ENCODE data around the gene FEZ2. TPM values are rescaled to one million over a fixed set of nuclear protein-coding genes. Genes with fewer than 3 reads are reported as not detected.

FEZ2 gene
- polyA plus RNA-seq, 1 donor (not counting 4 experiments of a cell fraction or from before 2014, with no cell fraction given): 56.2 TPM

DNA sequence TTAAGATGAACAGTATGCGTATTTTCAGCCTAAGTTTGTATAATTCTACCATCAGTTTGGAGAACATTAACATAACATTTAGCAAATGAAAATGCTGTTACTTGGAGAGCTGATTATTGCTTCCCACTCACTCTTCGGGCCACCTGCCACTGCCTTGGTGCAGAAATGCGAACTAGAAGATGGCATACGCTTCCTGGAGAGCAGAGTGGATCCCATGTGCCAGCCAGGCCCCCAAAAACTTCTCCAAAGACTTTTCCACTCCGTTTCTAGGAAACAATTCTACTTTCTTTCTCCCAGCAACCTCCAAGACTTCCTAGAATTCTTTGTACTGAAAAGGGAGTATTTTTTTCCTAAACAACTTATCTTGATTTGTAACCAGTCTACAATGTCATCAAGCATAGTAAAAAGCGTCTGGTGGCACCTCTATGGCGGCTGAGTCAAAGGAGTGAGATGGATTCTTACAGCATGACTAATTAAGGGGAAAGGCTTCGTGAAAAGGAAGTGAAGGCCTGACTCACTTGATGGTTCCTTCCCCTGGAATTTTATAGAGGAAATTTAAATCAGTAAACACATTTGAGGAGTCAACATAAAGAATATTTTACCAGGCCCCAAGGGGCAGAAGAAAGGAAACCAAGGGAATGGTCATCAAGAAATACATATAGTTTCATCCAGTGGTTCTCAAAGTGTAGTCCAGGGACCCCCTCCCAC, 36.6 kb downstream of the FEZ2 start:
- dilution Hi-C loops (cut with MboI; ENCODE audit: extremely low pct_ligation_motif_present, low sequenced_read_pairs): no loop called here
- peaks cover 4% of the 10 kb centered on the region for H3K9me1 ChIP-seq (ENCODE audit: control insufficient read depth, extremely low read depth, insufficient read depth, low read length)
- FAIRE-seq: peak; percentile 77
- peak overlapping the region; percentile 88 for H3K4me2 ChIP-seq (ENCODE audit: control insufficient read depth, extremely low read depth, insufficient read depth, low read depth, low read length)
- peak overlapping the region in 2 of 3 experiments; percentile 15 to 47 for H3K4me3 ChIP-seq (ENCODE audit: control insufficient read depth in 2 of 3, extremely low read depth in 1 of 3, insufficient read depth in 2 of 3, low read depth in 1 of 3, low read length in 3 of 3)
- no peaks in the 10 kb centered on the region for H4K20me1 ChIP-seq (ENCODE audit: control insufficient read depth, extremely low read depth, insufficient read depth, low read length)
- peak overlapping the region; percentile 81 for H3K27ac ChIP-seq (ENCODE audit: control insufficient read depth, insufficient read depth, low read length)
- peaks cover 19% of the 10 kb centered on the region for H3K79me2 ChIP-seq (ENCODE audit: control insufficient read depth, insufficient read depth, low read length)
- no peaks in the 10 kb centered on the region for H3K9me3 ChIP-seq (ENCODE audit: control insufficient read depth, low read depth, low read length)
- TF ChIP-seq EZH2 (IDR thresholded peaks at IDR 0.05; ENCODE audit: low read length): no peak
- no peak for TF ChIP-seq CTCF (optimal IDR thresholded peaks at IDR 0.05 in 1 of 3, IDR thresholded peaks at IDR 0.05 in 1 of 3, conservative IDR thresholded peaks at IDR 0.05 in 1 of 3; ENCODE audit: extremely low read depth in 1 of 3, insufficient read depth in 2 of 3, low read length in 3 of 3)
- no peak overlapping the region for H2AFZ ChIP-seq (ENCODE audit: control insufficient read depth, low read length)
- peak; percentile 73 for DNase-seq (ENCODE audit: low read depth, low spot score)
- peaks cover 39% of the 10 kb centered on the region for H3K4me1 ChIP-seq (ENCODE audit: control insufficient read depth, extremely low read depth, insufficient read depth, low read length)
- H3K36me3 ChIP-seq (ENCODE audit: control insufficient read depth in 2 of 2, extremely low read depth in 1 of 2, insufficient read depth in 2 of 2, low read length in 2 of 2): peaks cover 6 to 20% of the 10 kb centered on the region in 2 experiments
- peak overlapping the region; percentile 6 for H3K9ac ChIP-seq (ENCODE audit: control insufficient read depth, extremely low read depth, insufficient read depth, low read length)
- no peaks in the 10 kb centered on the region for H3K27me3 ChIP-seq (ENCODE audit: control insufficient read depth, extremely low read depth, insufficient read depth, low read length)

GRCh38 chr2:36560726-36561125, 37.2 kb downstream of the FEZ2 start:
- H3K4me1 ChIP-seq (ENCODE audit: control insufficient read depth, extremely low read depth, insufficient read depth, low read length): peaks cover 39% of the 10 kb centered on the region
- no peak overlapping the region for H3K27ac ChIP-seq (ENCODE audit: control insufficient read depth, insufficient read depth, low read length)
- no peak overlapping the region for H3K9ac ChIP-seq (ENCODE audit: control insufficient read depth, extremely low read depth, insufficient read depth, low read length)
- H3K79me2 ChIP-seq (ENCODE audit: control insufficient read depth, insufficient read depth, low read length): peaks cover 17% of the 10 kb centered on the region
- DNase-seq (ENCODE audit: low read depth, low spot score) (no peak), FAIRE-seq (no peak)
- H4K20me1 ChIP-seq (ENCODE audit: control insufficient read depth, extremely low read depth, insufficient read depth, low read length): no peaks in the 10 kb centered on the region
- H3K9me1 ChIP-seq (ENCODE audit: control insufficient read depth, extremely low read depth, insufficient read depth, low read length): peaks cover 4% of the 10 kb centered on the region
- TF ChIP-seq EZH2 (IDR thresholded peaks at IDR 0.05; ENCODE audit: low read length) (no peak), CTCF (optimal IDR thresholded peaks at IDR 0.05 in 1 of 3, IDR thresholded peaks at IDR 0.05 in 1 of 3, conservative IDR thresholded peaks at IDR 0.05 in 1 of 3; ENCODE audit: extremely low read depth in 1 of 3, insufficient read depth in 2 of 3, low read length in 3 of 3) (no peak)
- no peak overlapping the region for H3K4me3 ChIP-seq (ENCODE audit: control insufficient read depth in 2 of 3, extremely low read depth in 1 of 3, insufficient read depth in 2 of 3, low read depth in 1 of 3, low read length in 3 of 3)
- H3K27me3 ChIP-seq (ENCODE audit: control insufficient read depth, extremely low read depth, insufficient read depth, low read length): no peaks in the 10 kb centered on the region
- H3K4me2 ChIP-seq (ENCODE audit: control insufficient read depth, extremely low read depth, insufficient read depth, low read depth, low read length): no peak overlapping the region
- peaks cover 6 to 18% of the 10 kb centered on the region in 2 experiments for H3K36me3 ChIP-seq (ENCODE audit: control insufficient read depth in 2 of 2, extremely low read depth in 1 of 2, insufficient read depth in 2 of 2, low read length in 2 of 2)
- no peak overlapping the region for H2AFZ ChIP-seq (ENCODE audit: control insufficient read depth, low read length)
- no peaks in the 10 kb centered on the region for H3K9me3 ChIP-seq (ENCODE audit: control insufficient read depth, low read depth, low read length)
- dilution Hi-C loops (cut with MboI; ENCODE audit: extremely low pct_ligation_motif_present, low sequenced_read_pairs): no loop called here
